GM12878 (cell line): ENCODE results near the gene NIN. TPM values are rescaled to one million over a fixed set of nuclear protein-coding genes. Genes with fewer than 3 reads are reported as not detected.

Experiments used
- BACH1 ChIP-seq: fragments of 450-650 bp; IDR thresholded peaks from 2 replicates; pipeline ENCODE4 v1.6.1; 2017; ENCODE audit warnings: mild to moderate bottlenecking, borderline replicate concordance
- BCLAF1 ChIP-seq: fragments of 450-650 bp; IDR thresholded peaks from 2 replicates; pipeline ENCODE4 v1.6.1; 2017; ENCODE audit warnings: antibody characterized with exemption, mild to moderate bottlenecking, moderate library complexity
- BHLHE40 ChIP-seq, 2 experiments: fragments of 450-650 bp in 1 of 2; IDR thresholded peaks; 2 replicates each; pipeline ENCODE4 v1.6.1; 2011 to 2017; ENCODE audit warnings: low read depth in 2 of 2, borderline replicate concordance in 1 of 2, improper control_type of control experiment in 1 of 2, low read length in 1 of 2, mild to moderate bottlenecking in 1 of 2
- CBX3 ChIP-seq: fragments of 200-600 bp; sonication (generic); IDR thresholded peaks from 2 replicates; pipeline ENCODE4 v1.6.1; 2016; ENCODE audit warnings: low read depth, borderline replicate concordance
- CEBPB ChIP-seq, 2 experiments: fragments of 150-350 bp in 1 of 2; IDR thresholded peaks; 2 replicates each; pipeline ENCODE4 v1.6.1; 2012 to 2014; ENCODE audit warnings: low read depth in 2 of 2, low read length in 2 of 2, borderline replicate concordance in 1 of 2, inconsistent platforms in 1 of 2
- CHD4 ChIP-seq: fragments of 200-600 bp; sonication (generic); IDR thresholded peaks from 2 replicates; pipeline ENCODE4 v1.6.1; 2016; ENCODE audit warnings: mild to moderate bottlenecking
- ESRRA ChIP-seq: IDR thresholded peaks from 2 replicates; pipeline ENCODE4 v1.6.1; 2012; ENCODE audit warnings: mild to moderate bottlenecking, low read length, improper control_type of control experiment
- FOXM1 ChIP-seq: IDR thresholded peaks from 2 replicates; pipeline ENCODE4 v1.6.1; 2012; ENCODE audit warnings: low read depth, mild to moderate bottlenecking, inconsistent platforms, low read length, moderate library complexity
- GATAD2B ChIP-seq: fragments of 450-650 bp; conservative IDR thresholded peaks from 2 replicates; pipeline ENCODE4 v1.6.1; 2017; ENCODE audit warnings: low read depth, mild to moderate bottlenecking, moderate library complexity
- IKZF1 ChIP-seq: fragments of 450-650 bp; conservative IDR thresholded peaks from 2 replicates; pipeline ENCODE4 v1.6.1; 2017; ENCODE audit warnings: antibody characterized with exemption, mild to moderate bottlenecking
- IRF4 ChIP-seq: IDR thresholded peaks from 2 replicates; pipeline ENCODE4 v1.6.1; 2011; ENCODE audit warnings: low read depth, low read length
- KDM1A ChIP-seq: fragments of 200-600 bp; sonication (generic); IDR thresholded peaks from 2 replicates; pipeline ENCODE4 v1.6.1; 2016; ENCODE audit warnings: borderline replicate concordance
- MTA2 ChIP-seq: fragments of 450-650 bp; IDR thresholded peaks from 2 replicates; pipeline ENCODE4 v1.6.1; 2016; ENCODE audit warnings: low read depth, mild to moderate bottlenecking, moderate library complexity
- MYC ChIP-seq: IDR thresholded peaks from 2 replicates; pipeline ENCODE4 v1.6.1; 2011; ENCODE audit warnings: mild to moderate bottlenecking, low read length, moderate library complexity, inconsistent platforms; ENCODE audit not compliant: insufficient read depth, insufficient replicate concordance, insufficient read length, severe bottlenecking
- NFXL1 ChIP-seq: fragments of 450-650 bp; IDR thresholded peaks from 2 replicates; pipeline ENCODE4 v1.6.1; 2017; ENCODE audit warnings: antibody characterized with exemption, mild to moderate bottlenecking, borderline replicate concordance
- NFYB ChIP-seq: IDR thresholded peaks from 2 replicates; pipeline ENCODE4 v1.6.1; 2011; ENCODE audit warnings: low read depth, mild to moderate bottlenecking, low read length, improper control_type of control experiment, moderate library complexity; ENCODE audit not compliant: insufficient read depth
- NR2F1 ChIP-seq: fragments of 450-650 bp; conservative IDR thresholded peaks from 2 replicates; pipeline ENCODE4 v1.6.1; 2017; ENCODE audit warnings: mild to moderate bottlenecking
- PML ChIP-seq: IDR thresholded peaks from 2 replicates; pipeline ENCODE4 v1.6.1; 2012; ENCODE audit warnings: low read length, inconsistent platforms
- SIX5 ChIP-seq: IDR thresholded peaks from 2 replicates; pipeline ENCODE4 v1.6.1; 2011; ENCODE audit warnings: mild to moderate bottlenecking, low read depth, low read length, moderate library complexity; ENCODE audit not compliant: severe bottlenecking
- SMC3 ChIP-seq: IDR thresholded peaks from 2 replicates; pipeline ENCODE4 v1.6.1; 2011; ENCODE audit warnings: low read length, improper control_type of control experiment, borderline replicate concordance
- WRNIP1 ChIP-seq: IDR thresholded peaks from 2 replicates; pipeline ENCODE4 v1.6.1; 2011; ENCODE audit warnings: low read depth, low read length, improper control_type of control experiment, borderline replicate concordance
- polyA plus RNA-seq, 11 experiments: library from polyadenylated mRNA; depleted of rRNA in 4 of 11; unstranded in 6 of 11; stranded (reverse) in 5 of 11; fragments of >200 nt; fragmentation: Nextera tagmentation in 4 of 11; fragmentation: Illumina TruSeq in 1 of 11; extraction: Ambion mirVana in 4 of 11; extraction: Trizol in 1 of 11; gene quantifications; 1 replicate in 1 of 11; 2 replicates in 10 of 11; pipeline versions ENCODE4 v1.2.1 to v1.2.3, GENCODE V29; 2011 to 2016; ENCODE audit warnings: inconsistent platforms in 2 of 11, missing spikeins in 2 of 11, low read depth in 1 of 11
- total RNA-seq, 4 experiments: library from RNA; depleted of rRNA in 3 of 4; stranded (reverse); fragments of >200 nt in 3 of 4; fragmentation: Illumina TruSeq in 1 of 4; extraction: Trizol in 1 of 4; gene quantifications; 2 replicates each; pipeline versions ENCODE4 v1.2.1 to v1.2.3, GENCODE V29; 2013 to 2021

NIN gene
- total and polyA plus RNA-seq, 10 of the 15 experiments (the other 5 are each of a cell fraction or from before 2014, with no cell fraction given), result 16.2 to 135 (median 70.3) TPM

- TF ChIP-seq NFYB (peak; percentile 72), SMC3 (no peak), BACH1 (no peak), NR2F1 (peak; percentile 97), SIX5 (no peak), MTA2 (peak; percentile 87), ESRRA (no peak), WRNIP1 (no peak), BHLHE40 (IDR thresholded peaks at IDR 0.05; ENCODE audit: borderline replicate concordance in 1 of 2, low read depth in 2 of 2, low read length in 1 of 2) (peak; percentile 73 to 82), IKZF1 (peak; percentile 79), PML (peak; percentile 42; the same call in 1 of the 2 replicates), IRF4 (peak; percentile 77), FOXM1 (peak; percentile 92), CBX3 (no peak), GATAD2B (no peak), NFXL1 (no peak), CEBPB (IDR thresholded peaks at IDR 0.05; ENCODE audit: borderline replicate concordance in 1 of 2, low read depth in 2 of 2, low read length in 2 of 2) (no peak), KDM1A (no peak), BCLAF1 (no peak), MYC (no peak), CHD4 (no peak)
Observed at GRCh38 chr14:50875359-50876070, 44.6 kb upstream of the NIN start (continued).
